GM04503 (cell line): ENCODE measurements around the gene TRIM54.
"Not testable (repeated sequence)": the region's sequence is repeated elsewhere in the genome, so short reads cannot be mapped to it uniquely, and the experiment has no call there.

ENCODE experiments used
- DNase-seq: peaks from one replicate; pipeline ENCODE4 v3.0.0-alpha.2; 2012; ENCODE audit warnings: low read depth

The TRIM54 gene

DNA sequence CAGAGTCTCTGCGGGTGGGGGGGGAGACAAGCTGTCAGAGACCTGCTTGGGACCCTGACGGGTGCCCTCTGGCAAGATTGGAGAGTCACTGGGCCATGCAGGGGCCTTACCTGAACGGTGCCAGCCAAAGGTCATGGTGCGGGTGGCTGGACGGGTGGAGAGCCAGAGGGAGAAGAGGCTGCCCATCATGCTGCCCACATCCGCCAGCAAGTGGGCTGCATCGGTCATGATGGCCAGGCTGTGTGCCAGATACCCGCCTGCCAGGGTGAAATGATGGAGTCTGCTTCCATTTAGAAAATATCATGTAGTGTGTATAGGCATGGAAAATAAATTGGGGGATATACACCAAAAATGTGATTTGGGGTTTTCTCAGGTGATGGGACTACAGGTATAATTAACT, 24.2 kb upstream of the TRIM54 start:
- no peak for DNase-seq

DNA sequence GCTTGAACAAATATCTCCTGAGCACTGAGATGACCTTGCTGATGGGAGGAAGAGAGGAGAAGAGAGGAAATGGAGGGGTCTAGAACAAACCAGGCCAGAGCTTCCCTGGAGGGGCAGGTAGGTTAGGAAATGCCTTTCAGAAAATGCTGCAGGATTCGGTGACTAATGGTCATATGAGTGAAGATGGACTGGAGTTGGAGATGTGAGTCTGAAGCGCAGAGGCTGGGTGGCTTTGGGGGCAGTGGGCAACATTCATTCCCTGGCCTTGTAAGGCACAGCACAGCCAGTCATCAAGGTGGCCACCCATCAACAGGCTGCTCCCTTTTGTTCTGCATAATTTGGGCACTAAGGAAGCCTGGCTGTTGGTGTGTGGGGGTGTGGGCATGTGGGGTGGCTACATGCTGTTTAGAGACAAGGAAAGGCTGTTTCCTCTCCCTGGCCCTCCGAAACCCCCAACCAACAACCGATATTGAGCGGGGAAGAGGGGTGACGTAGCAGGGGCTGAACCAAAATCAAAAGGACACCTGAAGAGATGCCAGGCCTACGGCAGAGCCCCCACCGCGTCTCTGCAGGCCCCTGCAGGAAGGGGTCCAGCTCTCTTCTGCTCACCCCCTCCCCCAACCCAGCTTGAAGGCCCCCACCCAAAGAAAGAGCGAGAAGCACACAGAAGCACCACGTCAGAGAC, 20.8 kb upstream of the TRIM54 start:
- no peak for DNase-seq

DNA sequence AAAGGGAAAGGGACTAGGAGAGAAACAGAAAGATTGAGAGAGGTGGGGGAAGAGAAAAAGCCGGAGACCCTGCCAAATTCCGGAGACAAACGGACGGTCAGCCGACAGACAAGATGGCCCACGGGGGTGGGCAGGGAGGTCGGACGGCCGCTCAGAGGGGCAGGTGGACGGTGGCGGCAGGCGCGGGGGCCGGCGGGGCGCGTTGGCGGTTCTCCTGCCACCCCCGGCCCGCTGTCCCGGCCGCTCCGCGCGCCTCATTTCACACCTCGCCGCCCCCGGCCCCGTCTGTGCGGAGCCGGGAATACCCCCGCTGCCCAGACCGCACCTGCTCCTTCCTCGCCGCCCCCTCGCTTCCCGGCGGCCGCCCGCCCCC, 20.3 kb upstream of the TRIM54 start:
- DNase-seq = no peak

DNA sequence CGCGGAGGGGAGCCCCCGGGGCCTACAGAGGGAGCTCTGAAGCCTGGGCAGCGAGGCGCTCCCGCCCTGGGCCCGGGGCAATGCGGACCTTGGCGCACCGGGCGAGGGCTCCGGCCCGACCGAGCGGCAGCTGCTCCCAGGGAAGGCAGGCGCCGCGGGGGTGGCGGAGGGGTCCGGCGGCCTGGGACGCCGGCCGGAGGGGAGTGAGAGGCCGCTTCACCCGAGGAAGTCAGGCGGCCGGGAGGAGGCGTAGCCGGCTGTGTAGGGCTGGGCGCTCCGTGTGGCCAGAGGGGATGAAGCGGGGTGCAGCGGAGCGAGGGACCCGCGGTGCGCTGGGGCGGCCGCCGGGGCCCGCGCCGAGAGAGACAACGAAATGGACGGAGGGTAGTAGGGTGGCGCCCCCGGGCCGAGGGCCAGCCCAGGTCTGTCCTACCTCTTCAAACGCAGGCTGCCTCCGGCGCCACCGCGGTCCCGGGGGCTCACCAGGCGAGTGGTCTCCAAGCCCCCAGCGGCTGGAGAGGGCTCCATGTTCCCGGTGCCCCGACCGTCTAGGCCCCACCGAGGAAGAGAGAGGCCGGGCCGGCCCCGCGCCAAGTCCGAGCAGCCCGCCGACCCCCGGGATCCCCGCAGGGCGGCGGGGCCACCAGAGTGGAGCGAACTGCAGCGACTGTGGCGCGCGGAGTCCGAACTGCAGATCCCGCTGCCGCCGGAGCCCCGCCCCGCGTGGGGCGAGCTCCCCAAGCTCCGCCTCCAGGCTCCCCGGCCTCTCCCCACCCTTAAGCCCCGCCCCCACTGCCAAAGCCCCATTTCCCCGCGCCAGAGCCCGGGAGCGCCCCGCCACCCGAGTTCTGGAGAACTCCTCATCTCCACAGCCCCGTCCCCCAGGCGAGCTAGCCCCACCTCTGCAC, 19.6 kb upstream of the TRIM54 start, which contains the start of gene SLC30A3:
SLC30A3 (minus strand) TSS at position 669 of the 908 bp plus-strand sequence; CDS start at position 528, 141 bp downstream.
- DNase-seq = no peak

DNA sequence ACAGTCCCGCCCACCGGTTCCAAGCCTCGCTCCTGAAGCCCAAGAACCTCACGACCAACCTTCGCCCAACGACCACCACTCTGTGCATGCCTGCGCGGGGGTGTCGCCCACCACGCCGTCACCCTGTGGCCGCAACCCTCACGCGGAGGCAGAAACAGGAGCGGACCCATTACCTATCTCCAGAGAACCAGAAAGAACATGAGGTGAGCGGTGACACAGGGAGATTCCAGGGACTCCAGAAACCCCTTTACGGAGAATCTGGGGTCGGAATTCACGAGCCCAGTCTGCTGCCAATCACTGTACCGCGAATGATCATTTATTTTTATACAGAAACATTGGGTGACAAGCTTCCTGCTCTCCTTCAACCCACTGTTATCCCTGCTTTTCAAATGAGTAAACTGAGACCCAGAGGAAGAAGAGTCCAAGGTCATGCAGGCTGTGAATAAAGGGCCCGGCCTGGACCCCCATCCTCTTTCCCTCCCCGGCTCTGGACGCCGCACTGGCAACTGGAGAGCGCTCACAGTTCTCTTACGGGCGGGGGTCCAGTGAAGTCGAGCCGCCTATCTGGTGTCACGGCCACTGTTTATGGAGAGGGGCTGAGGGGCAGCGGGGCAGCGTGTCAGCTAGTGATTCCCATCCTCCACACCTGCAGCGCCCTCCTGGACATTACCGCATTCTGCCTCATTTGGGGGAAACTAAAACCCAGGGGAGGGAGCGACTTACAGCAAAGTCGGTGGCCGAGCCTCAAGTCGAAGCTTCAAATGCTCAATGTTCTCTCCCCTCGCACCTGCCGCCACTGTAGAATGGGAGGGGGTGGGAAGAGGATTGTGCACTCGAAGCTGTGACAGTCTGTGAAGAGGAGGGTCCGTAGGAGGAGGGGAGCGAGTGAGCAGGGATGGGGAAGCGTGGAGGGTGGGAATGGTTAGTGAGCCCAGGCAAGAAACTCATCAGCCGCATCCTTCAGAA, 18.7 kb upstream of the TRIM54 start:
- DNase-seq = no peak

DNA sequence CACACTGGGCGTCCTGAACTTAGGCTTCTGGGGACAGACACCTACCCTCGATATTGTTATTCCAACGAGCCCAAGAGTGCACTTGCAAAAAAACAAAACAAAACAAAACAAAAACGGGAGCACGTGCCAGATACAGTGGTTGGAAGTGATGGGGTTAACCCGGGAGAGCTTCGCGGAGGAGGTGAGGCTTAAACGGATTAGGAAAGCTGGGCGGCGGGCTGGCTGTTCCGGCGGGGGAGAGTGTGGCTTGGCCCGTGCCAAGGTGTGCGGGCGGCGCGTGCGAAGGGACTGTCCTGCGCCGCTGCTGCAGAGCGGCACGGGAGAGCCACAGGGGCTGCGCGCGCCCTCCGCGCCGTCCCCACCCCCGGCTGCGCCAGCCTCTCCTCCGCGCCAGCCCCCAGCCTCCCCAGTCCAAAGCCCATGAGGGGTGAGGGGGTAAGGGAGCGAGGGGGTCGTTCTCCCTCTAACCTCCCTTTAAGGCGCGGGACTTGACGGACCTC, 17.9 kb upstream of the TRIM54 start:
- DNase-seq = no peak

DNA sequence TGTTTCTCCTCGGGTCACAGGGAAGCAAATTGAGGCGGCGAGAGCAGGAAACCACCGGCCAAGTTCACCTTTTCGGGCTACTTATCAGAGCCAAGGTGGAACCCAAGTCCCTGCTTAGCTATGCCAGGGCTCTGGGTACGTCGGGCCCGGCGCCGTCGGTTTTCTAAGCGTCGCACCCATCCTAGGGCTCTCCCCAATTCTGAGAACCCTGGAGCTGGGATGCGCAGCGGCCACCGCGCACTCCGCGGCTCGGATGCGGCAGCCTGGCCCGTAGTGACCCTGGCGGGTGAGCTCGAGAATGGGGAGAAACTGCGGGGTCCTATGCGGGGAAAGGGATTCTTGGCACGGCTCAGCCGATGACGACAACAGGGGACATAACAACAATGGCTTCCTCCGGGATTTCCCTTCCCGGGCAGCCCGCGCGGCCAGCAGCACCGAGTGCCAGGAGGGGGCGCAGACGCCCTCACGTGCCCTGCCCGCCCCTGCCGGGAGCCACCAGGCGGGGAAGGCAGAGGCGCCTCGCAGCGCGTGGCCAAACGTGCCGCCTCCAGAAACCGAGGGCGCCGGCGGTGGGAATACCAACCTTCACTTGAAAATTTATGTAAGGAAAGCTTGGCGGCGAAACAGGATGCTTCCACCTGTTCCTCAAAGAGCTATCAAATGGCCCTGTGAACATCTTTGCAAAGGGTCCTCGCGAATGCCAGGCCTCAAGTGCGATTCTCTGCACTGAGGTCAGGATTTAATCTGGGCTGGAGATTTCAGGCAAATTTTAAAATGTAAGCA, 17.3 kb upstream of the TRIM54 start:
- DNase-seq = no peak

DNA sequence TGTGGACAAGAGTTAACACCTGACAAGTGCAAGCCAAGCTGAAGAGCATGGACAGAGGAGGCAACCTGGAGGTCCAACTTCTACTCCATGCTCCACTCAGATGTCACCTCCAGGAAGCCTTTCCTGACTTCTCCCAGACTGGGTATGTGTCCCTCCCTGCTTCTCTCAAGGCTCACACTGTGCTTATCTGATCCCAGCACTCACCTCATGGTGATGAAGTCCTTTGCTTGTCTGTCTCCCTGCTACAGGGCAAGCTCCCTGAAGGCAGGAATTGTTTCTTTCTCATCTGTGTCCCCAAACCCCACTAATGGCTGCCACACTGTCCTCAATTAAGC, 16.7 kb upstream of the TRIM54 start:
- DNase-seq = no peak

DNA sequence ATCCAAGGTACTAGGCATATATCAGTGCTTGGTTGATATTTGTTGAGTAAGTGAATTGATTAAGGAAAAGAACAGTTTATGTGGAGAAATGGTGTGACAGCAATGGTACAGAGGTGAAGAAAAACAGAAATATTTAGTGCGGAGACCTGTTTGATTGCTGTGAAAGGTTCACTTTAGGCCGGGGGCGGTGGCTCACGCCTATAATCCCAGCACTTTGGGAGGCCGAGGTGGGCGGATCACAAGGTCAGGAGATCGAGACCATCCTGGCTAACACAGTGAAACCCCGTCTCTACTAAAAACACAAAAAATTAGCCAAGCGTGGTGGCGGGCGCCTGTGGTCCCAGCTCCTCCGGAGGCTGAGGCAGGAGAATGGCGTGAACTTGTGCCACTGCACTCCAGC, 13.9 kb upstream of the TRIM54 start:
- not testable (repeated sequence) for DNase-seq

DNA sequence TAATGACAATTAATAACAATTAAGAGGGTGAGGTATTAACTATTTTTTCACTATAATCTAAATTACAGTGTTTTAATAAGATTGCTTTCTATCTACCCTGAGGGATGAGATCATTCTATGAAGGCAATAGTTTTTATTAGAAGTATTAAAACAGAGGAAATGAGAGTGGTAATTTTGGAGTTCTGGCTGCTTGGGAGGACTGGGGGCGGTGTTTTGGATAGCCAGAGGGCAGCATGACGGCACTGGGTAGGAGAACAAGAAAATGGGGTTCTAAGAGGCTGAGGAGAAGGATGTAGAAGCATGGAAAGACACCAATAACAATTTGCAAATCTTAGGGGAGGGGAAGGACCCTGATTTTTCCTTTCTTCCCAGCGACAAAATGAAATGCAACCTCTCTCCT, 12.1 kb upstream of the TRIM54 start:
- no peak for DNase-seq

DNA sequence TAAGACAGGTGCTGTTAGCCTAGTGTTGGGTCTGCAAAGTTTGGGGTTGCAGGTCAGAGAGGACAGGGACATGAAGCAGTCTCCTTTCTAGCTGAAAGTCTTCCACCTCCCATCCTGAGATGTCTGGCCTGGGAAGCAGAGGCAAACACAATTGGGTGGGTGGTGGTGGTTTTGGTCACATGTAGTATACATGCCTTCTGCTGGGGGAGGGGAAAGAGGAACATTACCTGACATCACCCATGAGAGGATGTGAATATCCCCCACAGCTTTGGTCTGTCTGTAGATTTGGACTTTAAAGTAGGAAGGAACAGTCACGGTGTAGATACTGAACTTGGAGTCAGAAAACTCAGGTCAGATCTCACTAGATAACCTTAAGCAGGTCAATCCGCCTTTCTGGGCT, 11.6 kb upstream of the TRIM54 start:
- no peak for DNase-seq

DNA sequence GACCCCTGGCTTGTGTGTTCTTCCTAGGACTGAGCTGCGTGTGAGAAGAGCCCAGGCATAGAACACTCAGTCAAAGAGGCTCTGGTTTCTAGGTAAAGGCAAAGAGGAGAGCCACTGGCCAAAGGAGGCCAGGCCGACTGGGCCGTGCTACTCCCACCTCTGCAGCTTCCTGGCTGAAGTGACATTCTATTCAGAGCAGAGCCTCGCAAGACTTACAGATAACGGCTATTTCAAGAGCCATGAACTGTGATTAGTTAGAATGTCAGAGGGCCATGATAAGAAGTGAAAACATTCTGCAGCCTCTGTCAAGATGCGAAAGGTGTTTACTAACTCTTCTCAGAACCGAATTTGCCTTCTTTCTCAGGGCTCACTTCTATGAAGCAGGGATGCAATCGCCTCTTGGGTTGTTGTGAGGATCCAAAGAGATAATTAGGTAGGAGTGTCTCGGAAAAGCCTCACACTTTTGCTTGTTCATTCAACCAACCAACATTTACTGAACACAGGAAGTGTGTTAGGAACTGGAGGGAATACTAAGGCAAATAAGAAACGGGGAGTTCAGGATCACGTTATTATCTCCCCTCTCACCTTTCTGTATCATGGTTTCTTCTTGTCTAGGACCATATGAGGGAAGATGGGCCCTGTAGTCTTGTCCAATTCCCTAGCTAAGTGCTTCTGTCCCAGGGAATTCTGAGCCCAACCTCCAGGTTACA, 10.4 kb upstream of the TRIM54 start:
- no peak for DNase-seq

DNA sequence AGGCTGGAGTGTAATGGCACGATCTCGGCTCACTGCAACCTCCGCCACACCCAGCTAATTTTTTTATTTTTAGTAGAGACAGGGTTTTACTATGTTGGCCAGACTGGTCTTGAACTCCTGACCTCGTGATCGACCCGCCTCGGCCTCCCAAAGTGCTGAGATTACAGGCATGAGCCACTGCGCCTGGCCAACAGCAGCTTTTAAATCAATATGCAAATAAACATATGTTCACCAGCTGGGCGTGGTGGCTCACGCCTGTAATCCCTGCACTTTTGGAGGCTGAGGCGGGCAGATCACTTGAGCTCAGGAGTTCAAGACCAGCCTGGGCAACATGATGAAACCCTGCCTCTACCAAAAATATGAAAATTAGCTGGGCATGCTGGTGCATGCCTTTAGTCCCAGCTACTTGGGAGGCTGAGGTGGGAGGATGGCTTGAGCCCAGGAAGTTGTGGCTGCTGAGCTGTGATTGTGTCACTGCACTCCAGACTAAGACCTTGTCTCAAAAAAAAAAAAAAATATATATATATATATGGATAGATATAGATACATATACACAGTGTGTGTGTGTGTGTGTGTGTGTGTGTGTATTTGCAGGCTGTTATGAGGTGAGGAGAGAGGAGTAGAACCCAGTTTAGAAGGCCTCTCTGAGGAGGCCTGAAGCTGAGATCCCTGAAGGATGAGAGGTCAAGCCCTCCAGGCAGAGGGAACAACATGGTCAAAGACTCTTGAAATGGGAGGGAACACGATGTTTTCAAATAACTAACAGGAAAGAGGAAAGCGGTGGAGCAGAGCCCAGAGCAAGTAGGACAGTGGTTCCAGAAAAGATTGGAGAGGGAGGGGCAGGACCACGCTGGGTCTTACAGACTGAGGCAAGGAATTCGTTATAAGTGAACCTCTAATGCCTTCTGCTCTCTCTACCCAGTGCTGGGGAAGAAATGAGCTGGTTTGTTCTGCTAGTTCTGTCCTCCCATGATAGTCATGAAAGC, 9.4 kb upstream of the TRIM54 start:
- DNase-seq = not testable (repeated sequence)

DNA sequence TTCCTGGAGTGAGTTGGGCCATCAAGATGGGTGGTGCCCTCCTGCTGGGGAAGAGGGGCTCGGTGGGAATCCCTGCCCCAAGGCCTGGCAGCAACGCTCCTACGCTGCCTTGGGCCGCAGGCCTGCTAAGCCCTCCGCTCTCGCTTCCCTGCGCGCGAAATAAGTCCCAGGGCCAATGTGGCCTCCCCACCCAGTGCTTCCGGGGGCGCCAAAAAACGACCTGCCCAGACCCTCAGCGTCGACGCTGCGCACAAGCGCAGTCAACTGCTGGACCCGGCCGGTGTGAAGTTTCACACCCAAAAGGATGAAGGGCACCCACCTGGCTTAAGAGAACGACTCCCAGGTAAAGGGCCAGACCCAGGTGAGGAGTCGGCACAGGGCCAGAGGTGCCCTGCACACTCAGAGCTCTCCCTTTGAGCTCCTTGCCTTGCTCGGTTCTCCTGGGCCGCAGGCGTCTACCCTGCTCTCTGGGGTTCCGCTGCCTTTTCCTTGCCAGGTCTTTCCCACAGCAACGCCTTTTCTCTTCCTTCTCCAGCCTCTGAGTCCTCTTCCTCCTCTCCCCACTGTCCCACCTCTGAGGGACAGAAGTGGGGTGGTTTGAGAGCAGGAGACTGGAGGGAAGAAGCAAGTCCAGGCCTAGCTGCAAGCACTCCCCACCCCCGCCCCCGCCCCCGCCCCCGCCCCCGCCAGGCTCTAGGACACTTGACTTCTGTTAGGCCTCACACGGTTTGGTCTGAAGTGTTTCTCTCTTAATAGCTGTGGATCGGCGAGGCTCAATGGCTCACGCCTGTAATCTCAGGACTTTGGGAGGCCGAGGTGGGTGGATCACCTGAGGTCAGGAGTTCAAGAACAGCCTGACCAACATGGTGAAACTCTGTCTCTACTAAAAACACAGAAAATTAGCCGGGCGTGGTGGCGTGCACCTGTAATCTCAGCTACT, 6.7 kb upstream of the TRIM54 start, which contains the start of gene DNAJC5G:
DNAJC5G (plus strand) TSS at position 223 of the 940 bp plus-strand sequence. CDS start 1,296 bp downstream, outside the sequence.
- DNase-seq = no peak

DNA sequence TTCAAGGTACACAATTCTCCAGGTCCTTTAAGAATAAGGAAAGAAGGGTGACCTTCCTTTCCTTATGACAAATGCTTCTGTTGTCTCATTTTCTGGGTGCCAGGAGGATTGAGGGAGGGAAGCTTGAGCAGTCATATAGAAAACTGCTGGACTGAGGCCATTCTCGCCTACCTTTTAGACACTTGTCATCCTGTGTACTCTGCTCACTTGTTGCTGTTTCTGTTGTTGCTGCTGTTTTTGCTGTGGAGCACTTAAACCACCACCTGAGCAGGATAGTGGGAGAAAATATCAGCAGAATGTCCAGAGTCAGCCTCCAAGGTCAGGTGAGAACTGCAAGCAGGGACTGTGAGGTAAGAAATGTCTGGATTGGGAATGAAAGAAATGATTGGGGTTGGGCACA, 4.2 kb upstream of the TRIM54 start:
- DNase-seq = no peak

DNA sequence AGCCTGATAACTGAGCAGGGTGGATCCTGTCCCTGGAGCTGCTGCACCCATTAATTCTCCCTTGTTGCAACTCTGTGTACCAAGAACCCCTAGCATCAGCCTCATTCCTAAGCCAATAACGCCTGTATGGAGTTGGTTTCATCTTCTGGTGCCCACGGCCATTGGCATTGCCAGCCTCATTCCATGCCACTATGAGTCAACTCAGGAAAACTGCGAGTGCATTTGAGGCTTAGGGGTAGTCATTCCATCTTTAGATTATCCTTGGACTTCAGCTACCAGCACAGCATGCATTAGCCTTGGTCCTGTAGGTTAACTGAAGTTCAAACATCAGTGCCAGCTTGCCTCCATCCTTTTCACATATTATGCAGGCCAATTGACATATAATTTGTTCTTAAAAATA, 1.4 kb upstream of the TRIM54 start:
- no peak for DNase-seq

DNA sequence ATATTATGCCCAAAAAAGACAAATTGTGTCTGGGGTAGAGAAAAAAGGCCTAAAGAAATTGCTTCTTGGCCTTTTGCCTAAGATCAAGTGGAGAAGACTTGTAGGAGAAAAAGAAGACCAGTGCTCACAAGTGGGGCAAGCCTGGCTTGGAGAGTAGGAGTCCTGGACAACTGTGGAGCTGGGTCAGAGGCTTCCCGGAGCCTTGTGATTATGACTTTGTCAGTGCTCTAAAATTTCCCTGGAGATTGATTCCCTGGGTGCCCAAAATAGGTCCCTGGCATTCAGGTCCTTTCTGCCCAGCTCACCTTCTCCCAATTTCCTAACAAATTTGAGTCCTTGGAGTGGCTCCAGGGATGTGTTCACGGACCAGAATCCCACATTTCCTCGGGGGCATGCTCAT, 787 bp upstream of the TRIM54 start:
- DNase-seq = no peak

DNA sequence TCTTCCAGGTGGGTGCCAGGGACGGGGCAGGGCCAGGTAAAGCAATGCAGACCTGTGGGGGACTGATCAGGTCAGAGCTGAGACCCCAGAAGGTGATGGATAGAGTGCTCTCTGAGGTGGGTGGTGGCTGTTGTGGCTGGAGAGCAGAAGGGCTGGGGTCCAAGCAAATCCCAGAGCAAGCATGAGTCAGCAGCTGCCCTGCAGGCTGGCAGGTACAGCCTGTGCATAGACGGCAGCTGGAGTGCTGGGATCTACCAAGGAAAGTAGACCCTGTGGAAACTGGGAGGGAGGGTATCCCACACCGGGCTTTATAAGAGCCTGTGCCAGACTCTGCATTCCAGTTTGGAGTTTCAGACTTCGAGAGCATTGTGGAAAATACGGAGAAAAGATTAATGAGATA, 663 bp downstream of the TRIM54 start:
- no peak for DNase-seq
